ENCODE results near the gene PRIMA1. TPM values are rescaled to one million over a fixed set of nuclear protein-coding genes. Genes with fewer than 3 reads are reported as not detected.

The PRIMA1 gene
- total RNA-seq, 1 experiment from 2014 or later: 0.02 TPM

DNA sequence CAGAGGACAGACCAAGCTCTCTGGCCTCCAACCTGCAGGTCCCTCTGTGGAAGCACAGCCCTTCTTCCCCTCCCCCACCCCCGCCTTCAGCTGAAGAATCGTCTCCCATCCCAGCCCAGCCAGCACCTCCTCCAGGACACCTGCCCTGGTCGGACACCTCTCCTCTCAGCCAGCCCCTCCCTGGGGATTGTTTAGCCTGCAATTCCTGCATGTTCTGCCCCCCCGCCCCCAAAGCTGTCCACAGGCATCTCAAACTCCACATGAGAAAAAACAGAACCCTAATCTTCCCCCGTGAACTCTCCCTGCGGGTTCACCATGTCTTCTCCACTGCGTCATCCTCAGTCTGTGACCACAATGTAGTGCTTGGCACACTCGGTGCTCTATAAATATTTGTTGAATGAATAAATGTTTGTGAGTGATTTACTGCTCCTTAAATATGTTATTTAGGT, 24.1 kb downstream of the PRIMA1 start:
- no peak for DNase-seq (ENCODE audit: extremely low read depth, low read depth)

DNA sequence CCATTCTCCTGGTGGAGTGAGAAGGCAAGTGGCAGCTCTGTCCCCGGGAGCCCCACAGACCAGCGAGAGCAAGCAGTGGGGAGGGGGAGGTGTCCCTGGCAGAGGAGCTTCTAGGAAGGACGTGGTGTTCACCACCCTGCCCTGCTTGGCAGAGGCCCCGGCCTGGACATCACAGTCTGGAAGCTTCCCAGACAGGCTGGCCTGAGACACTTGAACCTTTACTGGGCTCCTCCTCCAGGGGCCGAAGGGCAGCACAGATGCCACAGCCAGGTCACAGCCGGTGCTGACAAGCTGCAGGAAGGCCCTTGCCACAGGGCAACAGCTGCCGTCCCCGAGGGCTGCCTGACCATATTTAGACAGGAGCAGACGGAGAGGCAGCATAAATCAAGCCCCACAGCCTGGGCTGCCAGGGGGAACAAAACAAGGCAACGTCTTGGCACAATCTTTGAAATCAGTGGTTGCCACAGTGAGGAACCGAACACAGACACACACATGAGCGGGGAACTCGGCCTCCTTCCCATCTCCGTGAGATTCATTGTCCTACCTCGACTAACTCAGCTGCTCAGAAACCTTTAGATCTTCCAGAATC, 28.5 kb downstream of the PRIMA1 start:
- no peak for DNase-seq (ENCODE audit: extremely low read depth, low read depth)

DNA sequence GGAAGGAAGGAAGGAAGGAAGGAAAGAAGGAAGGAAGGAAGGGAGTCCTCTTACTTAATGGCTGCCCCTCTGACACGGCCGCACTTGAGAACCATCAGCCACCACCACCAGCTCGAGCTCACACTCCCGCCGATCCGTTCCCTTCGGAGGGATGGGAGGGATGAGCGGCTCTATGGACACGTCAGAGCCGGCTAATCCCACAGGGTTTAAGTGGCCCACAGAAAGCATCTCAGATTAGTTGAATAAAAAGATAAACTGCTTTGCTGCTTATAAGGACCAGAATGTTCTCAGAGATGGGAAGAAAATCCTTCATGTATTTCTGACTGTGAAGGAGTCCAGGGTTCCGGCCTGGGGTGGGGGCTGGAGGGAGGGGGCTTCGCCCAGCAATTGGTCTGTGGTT, 31.1 kb downstream of the PRIMA1 start:
- DNase-seq (ENCODE audit: extremely low read depth, low read depth): no peak

DNA sequence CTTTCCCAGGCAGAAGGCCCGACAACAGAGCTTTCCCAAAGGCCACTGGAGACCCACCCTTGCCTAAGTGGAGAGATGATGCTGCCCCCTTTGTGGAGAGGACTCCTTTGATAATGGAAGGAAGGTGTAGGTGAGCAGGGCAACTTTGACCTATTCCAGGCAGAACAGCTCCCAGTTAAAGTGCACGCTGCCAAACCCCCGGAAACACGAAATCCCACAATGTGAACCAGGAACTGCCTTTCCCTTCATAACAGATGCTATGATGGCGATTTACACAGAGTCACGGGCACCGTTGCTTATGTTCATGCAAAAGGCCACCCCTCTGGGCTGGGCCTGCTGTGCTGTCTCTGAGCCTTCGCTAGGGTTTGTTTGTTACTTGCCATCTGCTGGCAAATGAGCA, 34.6 kb downstream of the PRIMA1 start:
- no peak for DNase-seq (ENCODE audit: extremely low read depth, low read depth)

DNA sequence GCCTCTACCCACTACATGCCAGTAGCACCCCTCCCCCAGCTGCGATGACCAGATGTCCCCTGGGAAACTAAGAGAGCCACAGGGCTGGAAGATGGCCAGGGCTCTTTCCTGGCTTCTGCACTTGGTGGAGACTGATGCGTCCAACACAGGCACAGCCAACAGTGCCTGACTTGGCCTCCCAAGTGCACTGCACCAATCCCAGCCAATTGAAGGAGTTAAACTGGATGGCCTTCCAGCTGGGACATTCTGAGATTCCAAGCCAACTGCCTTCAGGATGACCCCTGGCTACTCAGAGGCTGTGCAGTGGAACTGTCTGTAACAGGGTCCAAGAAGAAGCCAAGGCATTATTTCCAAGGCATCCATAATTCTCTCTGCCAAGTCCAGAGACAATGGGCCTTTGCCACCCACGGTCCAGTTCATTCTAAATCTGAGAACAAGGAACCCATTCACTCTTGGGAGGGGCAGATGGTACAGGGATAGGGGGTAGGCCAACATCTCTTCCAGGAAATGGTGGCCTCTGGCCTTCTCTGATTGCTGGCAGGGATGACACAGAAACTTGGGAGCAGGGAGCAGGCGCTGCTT, 35.2 kb downstream of the PRIMA1 start:
- no peak for DNase-seq (ENCODE audit: extremely low read depth, low read depth)

DNA sequence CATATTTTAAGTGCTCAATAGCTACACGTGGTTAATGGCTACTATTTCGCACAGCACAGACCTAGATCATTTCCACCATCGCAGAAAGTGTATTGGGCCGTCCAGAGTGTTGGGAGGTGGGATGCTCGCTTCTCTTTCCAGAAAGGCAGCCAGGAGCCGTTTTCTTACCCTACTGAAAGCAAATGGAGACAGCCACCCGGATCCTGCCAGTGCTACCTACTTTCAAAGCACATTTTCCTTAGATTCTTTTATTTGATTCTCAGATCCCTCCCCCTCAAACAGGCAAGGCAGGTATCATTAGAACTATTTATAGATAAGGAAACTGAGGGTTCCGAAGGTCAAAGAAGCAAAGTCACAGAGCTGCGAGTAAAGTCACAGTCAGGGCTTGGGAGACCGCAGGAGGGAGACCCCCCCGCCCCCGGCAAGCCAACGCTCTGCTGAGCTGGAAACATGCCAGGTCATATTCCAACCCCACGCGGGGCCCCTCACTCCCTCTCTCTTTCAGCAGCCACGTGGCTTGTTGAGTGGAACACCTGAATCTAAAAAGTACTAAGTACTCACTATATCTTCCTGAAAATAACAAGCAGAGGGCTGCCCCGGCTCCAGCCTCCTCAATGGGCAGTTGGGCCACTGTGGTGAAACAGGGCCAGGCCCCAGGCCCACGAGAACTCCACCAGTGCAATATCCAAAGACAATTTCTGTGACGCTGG, 36.2 kb downstream of the PRIMA1 start:
- no peak for DNase-seq (ENCODE audit: extremely low read depth, low read depth)

DNA sequence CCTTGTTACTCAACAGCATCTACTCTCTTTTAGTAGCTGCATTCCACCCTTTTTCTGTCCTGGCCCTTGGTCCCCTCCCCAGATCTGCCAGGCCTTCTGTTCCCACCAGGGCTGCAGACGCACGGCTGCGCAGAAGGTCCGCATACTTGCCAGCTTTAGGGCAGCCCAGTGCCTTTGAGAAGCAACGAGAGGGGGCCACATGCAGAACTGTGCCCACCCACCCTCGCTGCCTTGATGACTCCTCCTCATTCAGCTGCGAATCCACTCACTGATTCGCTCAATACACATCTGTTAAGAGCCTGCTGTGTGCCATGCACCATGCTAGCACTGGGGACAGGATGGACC, 39.2 kb downstream of the PRIMA1 start:
- DNase-seq (ENCODE audit: extremely low read depth, low read depth): no peak

DNA sequence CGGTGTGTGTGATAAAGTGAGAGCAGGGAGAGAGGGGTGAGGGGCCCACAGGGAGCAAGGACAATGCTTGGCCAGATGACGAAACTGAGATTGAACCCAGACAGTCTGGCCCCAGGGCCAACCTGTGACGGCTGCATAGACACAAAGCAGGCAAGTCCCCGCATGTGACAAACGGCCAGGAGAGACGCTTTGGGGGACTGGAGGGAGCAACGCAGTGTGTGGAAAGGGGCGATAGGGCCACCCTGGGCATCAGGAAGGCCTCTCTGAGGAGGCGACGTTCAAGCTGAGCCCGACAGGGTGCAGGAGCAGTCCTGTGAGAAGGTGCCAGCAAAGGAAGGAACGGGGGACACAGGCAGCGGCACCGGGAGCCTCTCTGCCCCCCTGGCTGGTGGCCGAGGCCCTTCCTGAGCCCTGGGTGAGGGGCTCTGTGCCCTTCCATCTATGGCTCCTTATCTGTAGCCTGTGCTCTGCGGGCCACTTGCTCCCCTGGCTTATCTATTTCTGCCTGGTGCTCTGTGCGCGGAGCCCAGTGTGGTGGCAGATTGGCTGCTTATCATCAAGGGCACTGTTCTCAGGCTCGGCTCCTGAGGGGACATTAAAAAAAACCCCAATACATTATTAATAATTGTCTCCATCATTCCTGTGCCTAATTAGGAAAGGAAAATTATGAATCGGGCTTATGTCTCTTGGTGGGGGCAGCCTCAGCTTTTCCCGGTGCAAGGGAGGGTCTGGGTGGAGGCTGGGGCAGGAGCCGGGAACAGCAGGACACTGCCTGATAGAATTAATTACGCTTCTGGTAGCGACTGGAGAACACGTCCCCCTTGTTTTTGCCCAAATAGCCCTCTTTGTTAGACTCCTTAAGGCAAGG, 39.8 kb downstream of the PRIMA1 start:
- DNase-seq (ENCODE audit: extremely low read depth, low read depth): no peak

DNA sequence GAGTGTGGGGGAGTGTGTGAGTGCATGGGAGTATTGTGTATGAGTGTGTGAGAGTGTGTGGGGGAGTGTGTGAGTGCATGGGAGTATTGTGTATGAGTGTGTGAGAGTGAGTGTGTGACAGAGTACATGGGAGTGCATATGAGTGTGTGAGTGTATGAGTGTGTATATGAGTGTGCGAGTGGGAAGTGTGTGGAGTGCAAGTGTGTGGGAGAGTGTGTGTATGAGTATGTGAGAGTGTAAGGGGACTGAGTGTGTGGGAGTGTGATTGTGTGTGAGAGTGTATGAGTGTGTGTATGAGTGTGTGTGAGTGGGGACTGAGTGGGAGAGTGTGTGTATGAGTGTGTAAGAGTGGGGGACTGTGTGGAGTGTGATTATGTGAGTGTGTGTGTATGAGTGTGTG, 40.7 kb downstream of the PRIMA1 start:
- DNase-seq (ENCODE audit: extremely low read depth, low read depth): no peak

DNA sequence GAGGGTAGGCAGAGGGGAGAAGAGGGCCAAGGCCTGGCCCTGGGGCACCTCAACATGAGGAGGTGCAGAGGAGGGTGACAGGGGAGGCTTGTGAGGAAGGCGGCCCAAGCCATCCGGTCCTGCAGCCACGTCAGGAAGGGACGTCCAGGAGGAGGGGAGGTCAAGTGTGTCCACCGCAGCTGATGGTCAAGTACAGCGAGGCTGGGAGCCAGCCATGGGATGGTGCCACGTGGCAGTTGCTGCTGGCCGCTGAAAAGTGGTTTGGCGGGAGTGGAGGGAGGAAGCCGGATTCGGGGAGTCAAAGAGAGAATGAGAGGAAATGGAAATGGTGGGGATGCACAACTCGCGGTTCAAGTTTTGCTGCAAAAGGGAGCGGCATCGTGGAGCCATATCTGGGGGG, 41.2 kb downstream of the PRIMA1 start:
- DNase-seq (ENCODE audit: extremely low read depth, low read depth): no peak

DNA sequence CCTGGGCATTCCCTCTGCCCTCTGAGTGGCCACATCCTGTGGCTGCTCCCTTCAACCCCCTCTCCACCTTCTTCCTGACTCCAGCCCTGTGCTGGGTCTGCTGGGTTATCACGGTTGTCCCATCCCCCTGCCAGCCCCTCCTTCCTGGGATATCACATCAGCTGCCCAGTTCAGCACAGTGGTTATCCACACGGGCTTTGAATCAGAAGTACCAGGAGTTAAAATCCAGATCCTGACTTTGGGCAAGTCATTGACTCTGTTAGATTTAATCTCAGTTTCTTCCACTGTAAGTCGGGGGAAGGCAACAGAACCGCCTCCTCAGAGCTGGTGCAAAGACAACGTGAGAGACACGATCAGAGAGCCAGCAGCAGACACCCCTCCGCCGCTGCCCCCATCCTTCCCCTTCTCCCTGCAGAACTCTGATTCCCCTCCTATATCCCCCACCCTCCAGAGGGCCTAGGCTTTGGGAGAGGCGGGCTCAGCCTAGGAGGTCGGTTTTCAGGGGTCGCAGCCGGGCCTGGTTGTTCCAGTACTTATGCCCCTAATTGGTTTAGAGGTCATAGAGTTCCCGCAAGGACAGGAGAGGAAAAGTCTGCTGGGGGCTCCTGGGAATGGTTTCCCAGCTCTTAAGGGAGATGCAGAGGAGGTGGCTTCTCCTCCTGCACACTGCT, 42.5 kb downstream of the PRIMA1 start:
- no peak for DNase-seq (ENCODE audit: extremely low read depth, low read depth)

DNA sequence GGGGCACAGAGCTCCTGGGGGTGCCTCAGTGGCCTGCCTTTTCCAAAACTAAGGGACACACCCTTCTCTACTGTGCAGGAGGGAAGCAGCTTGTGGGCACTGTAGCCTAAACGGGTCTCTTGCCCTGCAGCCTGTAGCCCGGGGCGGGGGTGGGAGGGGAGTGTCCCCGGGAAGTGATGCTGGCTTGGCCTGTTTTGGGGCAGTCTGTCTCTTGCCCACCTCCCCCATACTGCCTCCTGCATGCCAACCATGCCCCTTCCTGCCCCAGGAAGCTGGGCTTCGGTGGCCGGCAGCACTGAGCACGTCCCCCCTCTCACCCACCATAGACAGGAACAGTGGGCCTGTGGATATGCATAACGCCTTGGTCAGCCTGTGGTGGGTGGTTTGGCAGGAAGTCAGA, 43.4 kb downstream of the PRIMA1 start:
- no peak for DNase-seq (ENCODE audit: extremely low read depth, low read depth)

DNA sequence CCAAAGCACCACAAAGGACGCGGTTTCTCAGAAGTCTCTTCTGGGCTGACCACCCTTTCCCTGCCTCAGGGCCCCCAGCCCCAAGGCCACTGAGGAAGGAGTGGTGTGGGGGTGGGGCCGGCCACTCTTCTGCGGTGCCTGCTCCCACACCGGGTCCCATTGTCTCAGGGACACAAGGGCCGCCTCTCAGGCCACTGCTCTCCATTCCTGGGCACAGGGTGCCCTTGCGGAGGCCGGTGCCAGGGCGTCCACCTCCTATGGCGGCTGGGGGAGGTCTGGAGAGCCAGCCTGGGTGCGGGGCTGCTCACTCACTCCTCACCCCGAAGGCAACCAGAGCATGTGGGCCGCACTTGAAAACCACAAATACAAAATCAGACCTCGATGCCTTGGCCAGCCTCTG, 44.1 kb downstream of the PRIMA1 start:
- no peak for DNase-seq (ENCODE audit: extremely low read depth, low read depth)

DNA sequence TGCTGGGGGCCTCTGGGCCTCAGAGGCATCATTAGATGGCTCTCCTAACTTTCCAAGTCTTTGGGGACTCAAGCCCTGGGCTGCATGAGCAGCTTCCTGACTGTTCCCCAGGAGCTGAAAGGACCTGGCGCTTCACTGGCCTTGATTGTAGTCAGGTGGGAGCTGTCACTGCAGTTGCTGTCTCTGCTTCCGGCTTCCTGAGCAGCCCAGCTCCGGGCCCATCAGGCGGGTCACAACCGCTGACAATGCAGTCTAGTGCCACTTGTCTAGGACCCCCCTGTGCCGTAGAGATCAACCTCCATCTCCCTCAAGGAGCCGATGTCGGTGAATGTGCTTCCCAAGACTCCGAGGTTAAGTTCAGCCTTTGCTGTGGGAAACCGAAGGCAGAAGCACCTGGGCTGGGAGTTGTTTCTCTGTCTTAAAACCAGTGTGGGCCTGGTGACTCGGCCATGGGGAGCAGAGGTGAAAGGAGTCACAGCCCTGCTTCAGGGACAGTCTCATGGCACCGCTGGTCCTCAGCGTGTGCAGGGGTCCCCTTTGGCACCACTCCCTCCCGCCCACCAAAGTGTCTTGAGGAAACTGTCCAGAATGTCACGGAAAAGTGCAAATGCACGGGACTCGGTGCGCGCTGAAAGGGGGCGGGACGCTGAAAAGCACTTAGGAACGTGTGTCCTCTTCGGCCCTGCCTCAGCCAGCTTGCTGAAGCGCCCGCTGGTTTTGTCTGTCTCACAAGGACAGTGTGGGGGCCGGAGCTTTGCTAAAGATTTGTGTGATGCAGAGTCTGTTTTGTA, 44.8 kb downstream of the PRIMA1 start:
- no peak for DNase-seq (ENCODE audit: extremely low read depth, low read depth)

DNA sequence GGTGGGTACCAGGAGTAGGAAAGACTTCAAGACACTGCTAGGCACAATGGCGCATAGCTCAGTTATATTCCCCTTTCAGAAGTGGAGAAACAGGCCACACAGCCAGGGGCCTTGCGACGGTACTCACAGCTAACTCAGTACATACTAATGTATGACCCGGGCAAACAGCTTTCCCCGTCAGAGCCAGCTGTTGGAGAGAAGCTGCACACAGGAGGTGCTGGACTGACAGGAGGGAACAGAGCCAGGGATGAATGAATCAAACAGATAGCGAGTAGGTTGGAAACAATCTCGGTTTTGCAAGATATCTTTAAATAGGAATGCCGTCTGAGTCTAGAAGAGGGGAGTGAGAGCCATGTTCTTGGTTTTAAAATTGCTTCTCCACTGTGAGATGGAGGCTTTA, 45.5 kb downstream of the PRIMA1 start:
- DNase-seq (ENCODE audit: extremely low read depth, low read depth): no peak

DNA sequence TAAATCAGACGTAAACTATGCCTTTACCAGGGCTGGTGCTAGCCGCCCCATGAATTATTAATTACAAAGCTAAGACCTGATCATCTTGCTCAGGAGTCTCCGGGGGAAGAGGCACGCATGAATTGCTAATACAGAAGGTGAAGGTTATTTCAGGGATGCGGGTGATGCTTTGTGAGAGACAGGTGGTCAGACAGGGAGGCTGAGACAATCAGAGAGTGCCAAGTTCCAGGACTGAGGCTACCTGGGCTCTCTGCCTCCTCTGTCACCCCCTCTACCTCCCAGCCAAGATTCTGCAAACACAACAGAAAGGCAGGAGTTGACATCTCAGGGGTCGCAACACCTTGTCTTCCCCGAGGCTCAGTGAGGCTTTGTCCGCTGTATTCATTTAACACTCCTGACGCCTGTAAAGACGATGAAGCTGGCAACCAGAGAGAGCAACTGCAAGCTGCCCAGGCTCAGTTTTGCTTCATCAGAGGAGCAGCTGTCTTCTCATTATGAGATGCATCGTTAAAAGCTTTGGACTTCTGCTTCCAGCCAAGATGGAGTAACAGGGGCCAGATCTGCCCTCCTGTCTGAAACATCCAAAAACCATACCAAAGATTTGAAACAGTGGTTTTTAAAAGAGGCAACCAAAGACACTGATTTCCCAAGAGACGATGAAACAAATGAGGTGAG, 46.6 kb downstream of the PRIMA1 start:
- DNase-seq (ENCODE audit: extremely low read depth, low read depth): no peak

DNA sequence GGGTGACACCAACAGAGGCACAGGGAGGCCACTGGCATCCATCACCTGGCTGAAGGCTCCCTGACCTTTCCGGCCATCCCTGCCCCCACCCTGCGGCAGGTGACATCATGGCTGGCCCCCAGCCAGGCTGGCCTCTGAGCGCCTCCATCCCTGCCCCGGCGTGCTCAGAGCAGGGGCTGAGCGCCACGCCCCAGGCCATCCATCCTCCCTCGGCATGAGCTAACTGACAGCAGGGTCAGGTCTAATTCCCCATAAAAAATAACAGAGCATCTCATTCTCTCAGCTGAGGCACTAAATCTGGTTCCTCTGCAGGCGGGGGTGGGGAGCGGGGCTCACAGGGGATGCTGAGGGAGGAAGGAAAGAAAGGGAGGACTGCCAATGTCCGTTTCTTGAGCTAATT, 50.7 kb downstream of the PRIMA1 start:
- no peak for DNase-seq (ENCODE audit: extremely low read depth, low read depth)

DNA sequence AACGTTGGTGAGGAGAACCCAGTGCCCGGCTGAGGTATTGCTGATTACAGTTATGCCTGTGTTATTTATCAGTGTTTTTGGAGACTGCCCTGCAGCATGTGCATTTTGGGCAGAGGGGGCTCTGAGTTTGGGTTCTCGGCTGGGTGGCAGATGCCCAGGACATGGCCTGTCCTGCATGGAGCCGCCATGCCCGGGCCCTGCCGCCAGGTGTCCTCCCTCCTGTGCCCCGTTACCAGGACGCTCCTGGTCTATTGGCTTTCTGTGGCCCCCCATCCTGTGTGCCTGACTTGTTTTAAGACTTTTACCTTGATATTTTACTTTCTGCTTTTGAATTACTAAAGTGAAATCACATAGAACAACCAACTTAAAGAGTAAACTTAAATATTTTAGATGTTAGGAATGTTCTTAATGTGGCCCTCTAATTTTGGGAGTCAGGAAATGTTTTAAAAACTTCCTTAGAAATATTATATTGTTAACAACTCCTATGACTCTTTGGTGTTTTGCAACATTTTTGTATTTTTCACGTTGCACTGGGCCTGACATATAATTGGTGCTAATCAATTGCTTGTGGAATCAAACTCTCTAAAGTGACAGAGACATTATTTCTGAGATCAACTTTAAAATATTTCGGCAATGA, 51.8 kb downstream of the PRIMA1 start:
- DNase-seq (ENCODE audit: extremely low read depth, low read depth): no peak

DNA sequence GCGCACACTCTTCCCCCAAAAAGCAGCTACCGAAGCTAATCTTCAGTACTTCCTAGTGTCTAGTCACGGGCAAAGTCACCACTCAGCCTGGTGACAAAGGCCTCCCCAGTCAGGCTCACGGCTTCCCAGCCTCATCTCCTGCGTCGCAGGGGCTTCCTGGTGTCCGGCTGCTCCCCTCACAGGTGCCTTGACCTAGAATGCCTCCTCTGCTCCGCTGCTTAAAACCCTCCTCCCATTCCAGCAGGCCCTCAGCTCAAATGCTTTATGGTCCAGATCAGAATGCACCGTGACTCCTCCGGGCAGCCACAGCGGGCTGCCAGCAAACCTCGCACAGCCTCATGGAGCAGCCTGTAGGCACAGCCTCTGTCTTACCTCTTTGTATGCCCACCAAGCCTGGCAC, 53.1 kb downstream of the PRIMA1 start:
- DNase-seq (ENCODE audit: extremely low read depth, low read depth): no peak
